Activated T-cell treated with anti-CD3 and anti-CD28 coated beads, Interleukin-2, amount 50 U/mL, for 24 hours (primary cell): Measurements from ENCODE around the gene ZNF423.

ENCODE experiments used
- DNase-seq: peaks from one replicate; pipeline ENCODE4 v3.0.0-alpha.2; 2020
- H3K27ac Mint-ChIP-seq: 2 replicates; pipeline ENCODE4 v1.8.0; 2020; ENCODE audit warnings: mild to moderate bottlenecking, mixed read lengths
- H3K27me3 Mint-ChIP-seq: 2 replicates; pipeline ENCODE4 v1.8.0; 2020; ENCODE audit warnings: mixed read lengths
- H3K36me3 Mint-ChIP-seq: 2 replicates; pipeline ENCODE4 v1.8.0; 2020; ENCODE audit warnings: low read depth, mixed read lengths
- H3K4me1 Mint-ChIP-seq: 2 replicates; pipeline ENCODE4 v1.8.0; 2020; ENCODE audit warnings: low read depth, mixed read lengths
- H3K4me3 Mint-ChIP-seq: 2 replicates; pipeline ENCODE4 v1.8.0; 2020; ENCODE audit warnings: mild to moderate bottlenecking, moderate library complexity, mixed read lengths
- H3K9me3 Mint-ChIP-seq: 2 replicates; pipeline ENCODE4 v1.8.0; 2020; ENCODE audit warnings: mixed read lengths

Gene ZNF423

DNA sequence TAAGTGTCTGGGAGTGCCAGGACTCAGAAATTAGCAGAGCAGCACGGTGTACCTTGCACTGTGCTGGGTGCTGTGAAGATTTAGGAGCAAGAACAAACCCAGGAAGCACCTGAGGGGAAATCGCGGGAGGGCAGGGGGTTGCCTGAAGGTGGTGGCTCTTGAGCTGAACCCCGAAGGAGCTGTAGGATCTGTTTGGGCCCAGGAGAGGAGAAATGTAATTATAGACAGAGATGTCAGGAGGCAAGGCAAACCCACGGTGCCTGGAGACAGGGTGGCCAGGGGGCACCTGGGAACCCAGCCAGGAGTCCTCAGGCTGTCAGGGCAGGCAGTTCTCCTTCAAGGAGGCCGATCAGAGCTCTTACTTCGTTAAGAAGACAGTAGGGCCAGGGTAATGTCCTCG is 373.2 kb downstream of the ZNF423 start:
- no peak overlapping the region for H3K27ac Mint-ChIP-seq
- peaks cover 4% of the 10 kb centered on the region for H3K4me1 Mint-ChIP-seq
- H3K27me3 Mint-ChIP-seq, result peaks cover 8% of the 10 kb centered on the region
- peak; percentile 3 for DNase-seq
- no peaks in the 10 kb centered on the region for H3K9me3 Mint-ChIP-seq
- no peaks in the 10 kb centered on the region for H3K36me3 Mint-ChIP-seq
- H3K4me3 Mint-ChIP-seq, result no peak overlapping the region

DNA sequence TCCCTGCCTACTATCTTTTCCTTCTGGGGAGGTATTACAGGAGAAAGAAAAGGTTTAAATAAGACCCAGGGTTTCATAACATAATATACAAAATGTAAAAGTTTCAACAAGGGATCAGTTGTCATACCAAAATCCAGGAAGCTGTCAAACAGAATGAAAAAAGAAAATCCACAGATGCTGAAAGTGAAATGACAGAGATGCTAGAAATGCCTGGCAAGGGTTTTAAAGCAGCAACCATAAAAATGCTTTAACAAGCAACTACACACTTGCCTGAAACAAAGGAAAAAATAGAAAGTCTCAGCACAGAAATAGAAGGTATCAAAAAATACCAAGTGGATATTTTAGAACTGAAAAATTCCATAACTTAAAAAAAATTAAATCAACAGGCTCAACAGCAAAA is 377.3 kb downstream of the ZNF423 start:
- DNase-seq, result no peak
- H3K4me1 Mint-ChIP-seq, result no peaks in the 10 kb centered on the region
- H3K27me3 Mint-ChIP-seq, result peaks cover 8% of the 10 kb centered on the region
- H3K27ac Mint-ChIP-seq, result no peak overlapping the region
- H3K9me3 Mint-ChIP-seq, result no peaks in the 10 kb centered on the region
- no peaks in the 10 kb centered on the region for H3K36me3 Mint-ChIP-seq
- H3K4me3 Mint-ChIP-seq, result no peak overlapping the region

DNA sequence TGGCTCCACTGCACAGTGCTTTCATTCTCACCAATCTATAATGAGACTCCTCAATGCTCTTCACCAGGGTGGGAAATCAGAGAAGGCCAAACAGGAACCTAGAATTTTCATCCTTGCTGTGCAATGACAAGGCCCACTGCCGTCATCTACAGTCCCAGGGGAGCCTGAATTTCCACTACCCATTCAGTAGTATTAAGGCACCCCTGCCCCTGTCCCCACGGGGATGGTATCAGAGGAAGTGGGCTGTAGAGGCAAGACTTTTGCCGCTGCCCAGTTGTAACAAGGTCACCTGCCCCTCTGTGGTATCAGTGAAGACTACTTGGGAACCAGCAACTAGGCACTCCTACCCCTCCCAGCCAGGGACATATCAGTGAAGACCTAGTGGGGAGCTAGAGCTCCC is 377.8 kb downstream of the ZNF423 start:
- H3K36me3 Mint-ChIP-seq, result no peaks in the 10 kb centered on the region
- H3K27ac Mint-ChIP-seq, result no peak overlapping the region
- H3K9me3 Mint-ChIP-seq, result no peaks in the 10 kb centered on the region
- no peak overlapping the region for H3K4me3 Mint-ChIP-seq
- peaks cover 6% of the 10 kb centered on the region for H3K27me3 Mint-ChIP-seq
- H3K4me1 Mint-ChIP-seq, result no peaks in the 10 kb centered on the region
- no peak for DNase-seq

DNA sequence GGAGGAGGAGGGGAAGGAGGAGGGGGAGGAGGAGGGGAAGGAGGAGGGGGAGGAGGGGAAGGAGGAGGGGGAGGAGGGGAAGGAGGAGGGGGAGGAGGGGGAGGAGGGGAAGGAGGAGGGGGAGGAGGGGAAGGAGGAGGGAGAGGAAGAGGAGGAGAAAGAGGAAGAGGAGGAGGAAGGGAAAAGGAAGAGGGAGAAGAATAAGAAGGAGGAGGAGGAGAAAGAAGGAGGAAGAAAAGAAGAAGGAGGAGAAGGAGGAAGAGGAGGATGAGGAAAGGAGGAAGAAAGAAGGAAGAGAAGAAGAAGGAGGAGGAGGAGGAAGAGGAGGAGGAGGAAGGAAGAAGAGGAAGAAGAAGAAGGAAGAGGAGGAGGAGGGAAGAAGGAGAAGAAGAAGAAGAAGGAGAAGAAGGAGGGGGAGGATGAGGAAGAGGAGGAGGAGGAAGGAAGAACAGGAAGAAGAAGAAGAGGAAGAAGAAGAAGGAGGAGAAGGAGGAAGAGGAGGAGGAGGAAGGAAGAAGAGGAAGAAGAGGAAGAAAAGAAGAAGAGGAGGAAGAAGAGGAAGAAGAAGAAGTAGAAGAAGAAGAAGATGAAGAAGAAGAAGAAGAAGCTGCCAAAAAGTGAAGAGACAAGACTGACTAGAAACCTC is 378.5 kb downstream of the ZNF423 start:
- no peak overlapping the region for H3K27ac Mint-ChIP-seq
- no peaks in the 10 kb centered on the region for H3K36me3 Mint-ChIP-seq
- no peak for DNase-seq
- no peak overlapping the region for H3K4me3 Mint-ChIP-seq
- H3K4me1 Mint-ChIP-seq, result no peaks in the 10 kb centered on the region
- H3K27me3 Mint-ChIP-seq, result no peaks in the 10 kb centered on the region
- H3K9me3 Mint-ChIP-seq, result no peaks in the 10 kb centered on the region

DNA sequence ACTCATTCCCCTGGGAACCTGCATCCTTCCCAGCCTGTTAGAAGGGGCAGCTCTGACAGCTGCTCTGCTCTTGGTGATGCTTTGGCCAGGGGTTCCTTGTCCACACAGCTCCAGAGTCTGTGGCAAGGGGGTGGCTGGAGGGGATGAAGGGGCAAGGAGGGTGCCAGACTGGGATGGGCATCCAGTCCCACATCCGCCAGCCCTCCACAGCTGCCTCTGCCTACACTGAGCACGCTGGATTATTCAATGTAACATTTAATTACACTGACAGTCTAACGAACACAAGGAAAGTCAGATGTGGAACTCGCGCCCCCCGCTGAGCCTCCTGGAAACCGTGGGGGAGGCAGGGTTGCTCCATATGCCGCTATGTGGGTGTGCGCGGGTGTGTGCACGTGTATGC is 381.2 kb downstream of the ZNF423 start:
- H3K9me3 Mint-ChIP-seq, result no peaks in the 10 kb centered on the region
- no peaks in the 10 kb centered on the region for H3K27me3 Mint-ChIP-seq

DNA sequence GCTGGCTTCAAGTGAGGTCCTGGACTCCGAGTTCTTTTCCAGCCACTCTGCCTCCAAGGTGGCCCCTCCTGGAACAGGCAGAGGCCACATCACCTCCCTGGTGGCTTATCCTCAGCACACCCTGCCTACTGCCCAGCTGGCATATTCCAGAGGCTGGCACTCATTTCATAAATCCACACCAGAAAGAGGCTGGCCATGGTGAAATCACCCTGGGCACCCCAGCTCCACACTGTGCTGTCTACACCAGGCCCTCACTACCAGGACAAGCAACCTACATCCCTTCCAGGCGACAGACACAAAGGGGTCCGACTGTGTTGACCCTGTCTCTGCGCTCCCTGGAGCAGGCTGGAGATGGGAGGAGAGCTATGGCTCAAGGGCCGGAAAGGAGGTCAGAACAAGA is 382.1 kb downstream of the ZNF423 start:
- Mint-ChIP-seq H3K27ac (no peak overlapping the region), H3K4me1 (no peaks in the 10 kb centered on the region), H3K27me3 (no peaks in the 10 kb centered on the region), H3K9me3 (no peaks in the 10 kb centered on the region), H3K4me3 (no peak overlapping the region), H3K36me3 (no peaks in the 10 kb centered on the region)
- DNase-seq, result peak; percentile 23

More for the DNA sequence above, 381.2 kb downstream of the ZNF423 start:
- Mint-ChIP-seq H3K36me3 (no peaks in the 10 kb centered on the region), H3K4me1 (no peaks in the 10 kb centered on the region), H3K27ac (no peak overlapping the region), H3K4me3 (no peak overlapping the region)
- DNase-seq, result no peak

DNA sequence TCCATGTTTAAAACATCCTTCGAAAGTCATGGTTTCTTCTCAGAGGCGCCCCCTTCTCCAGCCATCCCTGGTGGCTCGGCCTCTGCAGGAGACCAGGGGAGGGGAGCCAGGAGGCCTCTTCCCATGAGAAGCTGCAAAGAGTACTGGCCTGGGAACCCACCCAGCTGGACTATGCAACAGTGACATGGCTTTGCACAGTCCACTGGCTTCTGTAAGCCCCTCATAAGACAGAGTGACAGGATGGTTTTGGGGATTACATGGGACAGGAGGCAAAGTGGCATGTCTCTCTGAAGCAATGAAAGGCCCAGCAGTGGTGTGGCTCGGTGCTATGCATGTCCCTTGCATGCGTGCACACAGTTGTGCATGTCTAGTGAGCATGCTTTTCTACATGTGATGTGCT is 382.8 kb downstream of the ZNF423 start:
- DNase-seq, result peak; percentile 15
- no peaks in the 10 kb centered on the region for H3K9me3 Mint-ChIP-seq
- H3K27ac Mint-ChIP-seq, result no peak overlapping the region
- no peaks in the 10 kb centered on the region for H3K27me3 Mint-ChIP-seq
- H3K4me3 Mint-ChIP-seq, result no peak overlapping the region
- no peaks in the 10 kb centered on the region for H3K36me3 Mint-ChIP-seq
- H3K4me1 Mint-ChIP-seq, result no peaks in the 10 kb centered on the region

DNA sequence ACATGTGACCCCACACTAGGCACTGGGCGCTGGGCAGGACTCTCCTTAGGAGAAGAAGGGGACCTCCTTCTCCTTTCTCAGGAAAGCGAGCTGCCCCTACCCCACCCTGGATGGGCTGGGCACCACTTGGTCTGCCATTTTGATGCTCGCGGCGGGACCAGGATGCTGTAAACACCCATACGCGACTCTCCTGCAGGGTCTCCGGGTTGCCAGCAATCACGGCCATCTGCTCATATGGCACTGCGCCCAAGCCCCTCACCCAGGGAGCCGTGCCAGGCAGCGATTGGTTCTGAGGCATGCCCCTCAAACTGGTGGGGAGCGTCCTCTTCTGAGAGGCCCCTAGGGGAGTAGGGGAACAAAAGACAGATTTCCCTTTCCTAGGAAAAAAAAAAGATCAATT is 383.3 kb downstream of the ZNF423 start:
- no peak overlapping the region for H3K4me3 Mint-ChIP-seq
- H3K4me1 Mint-ChIP-seq, result no peaks in the 10 kb centered on the region
- H3K9me3 Mint-ChIP-seq, result no peaks in the 10 kb centered on the region
- DNase-seq, result no peak
- H3K36me3 Mint-ChIP-seq, result no peaks in the 10 kb centered on the region
- no peaks in the 10 kb centered on the region for H3K27me3 Mint-ChIP-seq
- H3K27ac Mint-ChIP-seq, result no peak overlapping the region

DNA sequence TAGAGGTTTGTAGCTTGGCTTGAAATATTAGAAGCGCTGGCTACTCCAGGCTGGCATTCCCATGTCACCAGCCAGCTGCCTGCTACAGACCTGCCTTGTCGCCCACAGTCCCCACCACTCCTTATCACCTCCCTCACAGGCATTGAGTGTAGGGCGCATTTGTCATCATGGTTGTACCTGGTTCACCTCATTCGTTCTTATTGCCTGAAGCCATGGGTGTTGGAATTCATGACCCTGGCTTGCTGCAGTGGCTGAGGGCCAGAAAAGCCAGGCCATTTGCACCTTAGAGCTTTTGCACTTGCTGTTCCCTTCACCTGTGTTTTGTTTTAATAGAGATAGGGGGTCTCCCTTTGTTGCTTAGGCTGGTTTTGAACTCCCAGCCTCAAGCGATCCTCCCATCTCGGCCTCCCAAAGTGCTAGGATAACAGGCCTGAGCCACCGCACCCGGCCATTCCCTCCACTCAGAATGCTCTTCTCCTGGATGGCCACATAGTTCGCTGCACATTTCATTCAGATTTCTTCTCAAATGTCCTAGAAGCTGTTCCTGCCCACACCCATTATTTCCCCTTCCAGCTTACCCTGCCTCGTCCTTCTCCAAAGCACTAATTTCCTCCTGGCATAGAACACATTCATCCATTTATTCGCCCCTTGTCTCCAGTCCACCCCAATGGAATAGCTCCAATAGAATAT is 384.7 kb downstream of the ZNF423 start:
- H3K4me3 Mint-ChIP-seq, result no peak overlapping the region
- DNase-seq, result no peak
- peaks cover under 1% of the 10 kb centered on the region for H3K4me1 Mint-ChIP-seq
- H3K36me3 Mint-ChIP-seq, result no peaks in the 10 kb centered on the region
- no peak overlapping the region for H3K27ac Mint-ChIP-seq
- H3K27me3 Mint-ChIP-seq, result no peaks in the 10 kb centered on the region
- H3K9me3 Mint-ChIP-seq, result no peaks in the 10 kb centered on the region

DNA sequence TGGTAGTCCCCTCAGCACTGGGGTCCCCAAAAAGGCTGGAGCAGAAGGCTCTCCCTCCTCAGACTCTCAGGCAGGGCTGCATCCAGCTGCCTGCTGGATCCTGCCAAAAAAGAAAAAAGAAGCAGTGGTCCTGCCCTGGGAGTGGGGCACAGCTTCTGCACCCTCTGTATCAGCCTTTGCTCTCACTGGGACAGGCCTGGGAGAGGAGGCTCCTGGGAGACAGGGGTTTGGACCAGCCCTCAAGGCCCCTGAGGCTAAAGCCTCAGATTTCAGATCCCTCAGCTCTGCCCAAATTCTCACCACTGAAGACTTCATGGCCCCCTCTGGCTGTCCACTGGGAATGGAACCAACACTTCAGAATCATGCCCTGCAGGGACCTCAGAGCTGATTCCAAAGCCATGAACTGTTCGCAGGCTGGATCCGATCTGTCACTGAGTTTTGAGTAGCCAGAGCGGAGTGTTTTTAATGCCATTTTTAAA is 385.4 kb downstream of the ZNF423 start:
- Mint-ChIP-seq H3K4me1 (peaks cover 2% of the 10 kb centered on the region), H3K27ac (no peak overlapping the region), H3K4me3 (no peak overlapping the region), H3K27me3 (no peaks in the 10 kb centered on the region), H3K36me3 (no peaks in the 10 kb centered on the region), H3K9me3 (no peaks in the 10 kb centered on the region)
- no peak for DNase-seq

DNA sequence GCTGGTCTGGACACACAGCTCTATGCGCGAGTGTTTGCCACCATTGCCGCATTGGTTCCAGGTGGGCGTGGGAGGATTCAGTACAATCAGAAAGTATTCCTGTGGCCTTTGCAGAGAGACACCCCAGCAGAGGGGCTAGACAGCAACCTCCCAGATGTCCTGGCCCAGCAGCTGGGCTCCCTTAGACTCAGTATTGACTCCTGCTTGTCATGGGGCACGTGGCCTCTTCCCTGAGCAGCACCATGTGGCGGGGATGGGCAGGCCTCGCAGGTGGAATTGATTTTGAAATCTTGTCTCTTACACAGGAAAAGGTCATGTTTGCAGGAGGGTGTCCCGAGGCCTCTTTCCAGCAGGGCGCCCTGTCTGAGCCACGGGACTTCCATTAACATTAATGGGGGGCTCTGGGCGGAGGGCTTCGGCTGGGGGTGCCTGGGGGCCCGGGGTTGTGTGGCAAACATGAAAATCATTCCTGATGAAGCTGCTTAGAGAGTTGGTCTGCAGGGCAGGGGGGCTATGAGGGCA is 385.9 kb downstream of the ZNF423 start:
- DNase-seq, result peak; percentile 13

DNA sequence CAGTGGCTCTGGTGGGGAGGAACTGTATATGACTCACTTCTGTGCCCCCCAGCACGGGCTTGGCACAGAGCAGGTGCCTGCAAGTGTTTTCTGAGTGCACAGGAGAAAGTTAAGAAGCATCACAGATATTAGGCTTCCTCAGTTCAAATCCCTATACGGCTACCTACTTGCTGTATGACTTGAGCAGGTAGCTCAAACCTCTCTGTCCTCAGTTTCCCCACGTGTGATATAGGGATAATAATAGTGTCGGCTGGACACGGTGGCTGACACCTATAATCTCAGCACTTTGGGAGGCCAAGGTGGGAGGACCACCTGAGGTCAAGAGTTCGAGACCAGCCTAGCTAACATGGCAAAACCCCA is 386.6 kb downstream of the ZNF423 start:
- Mint-ChIP-seq H3K27ac (no peak overlapping the region), H3K27me3 (no peaks in the 10 kb centered on the region), H3K4me3 (no peak overlapping the region), H3K9me3 (no peaks in the 10 kb centered on the region), H3K36me3 (no peaks in the 10 kb centered on the region), H3K4me1 (peaks cover 11% of the 10 kb centered on the region)
- DNase-seq, result no peak

More for the DNA sequence above, 385.9 kb downstream of the ZNF423 start:
- Mint-ChIP-seq H3K36me3 (no peaks in the 10 kb centered on the region), H3K27ac (no peak overlapping the region), H3K27me3 (no peaks in the 10 kb centered on the region), H3K4me3 (no peak overlapping the region), H3K4me1 (peaks cover 6% of the 10 kb centered on the region), H3K9me3 (no peaks in the 10 kb centered on the region)

DNA sequence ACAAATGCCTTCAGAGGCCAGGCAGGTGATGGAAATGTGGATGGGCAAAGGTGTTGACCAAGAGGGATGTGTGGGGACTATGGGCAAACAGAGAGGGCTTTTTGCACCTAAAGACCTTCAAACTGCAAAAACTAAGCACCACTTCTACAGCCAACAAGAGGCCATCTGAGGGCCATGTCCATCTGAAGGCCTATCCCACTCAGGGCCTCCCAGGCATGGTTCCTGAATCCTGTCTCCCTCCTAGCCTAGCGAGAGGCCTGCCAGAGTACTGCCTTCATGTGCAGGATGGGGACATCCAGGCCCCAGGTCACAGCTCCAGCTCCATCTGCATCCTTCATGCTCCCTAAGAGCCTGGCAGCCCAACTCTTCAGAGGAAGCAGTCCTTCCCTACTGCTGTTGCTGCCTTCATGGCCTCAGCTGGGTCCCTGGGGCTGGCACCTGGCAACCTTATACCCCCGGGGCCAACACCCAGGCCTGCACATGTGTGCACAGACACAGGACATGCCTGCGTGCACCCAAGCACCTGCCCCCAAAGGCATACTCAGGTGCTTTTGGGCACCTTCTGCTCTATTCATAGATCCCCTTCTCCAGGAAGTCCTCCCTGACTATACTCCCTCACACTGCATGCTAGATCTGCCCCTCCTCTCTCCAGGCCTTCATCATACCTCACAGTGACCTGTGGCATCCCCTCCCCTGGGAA is 387.2 kb downstream of the ZNF423 start:
- Mint-ChIP-seq H3K4me1 (peaks cover 17% of the 10 kb centered on the region), H3K9me3 (no peaks in the 10 kb centered on the region), H3K27ac (no peak overlapping the region), H3K36me3 (no peaks in the 10 kb centered on the region), H3K27me3 (no peaks in the 10 kb centered on the region), H3K4me3 (no peak overlapping the region)
- peak; percentile 7 for DNase-seq

DNA sequence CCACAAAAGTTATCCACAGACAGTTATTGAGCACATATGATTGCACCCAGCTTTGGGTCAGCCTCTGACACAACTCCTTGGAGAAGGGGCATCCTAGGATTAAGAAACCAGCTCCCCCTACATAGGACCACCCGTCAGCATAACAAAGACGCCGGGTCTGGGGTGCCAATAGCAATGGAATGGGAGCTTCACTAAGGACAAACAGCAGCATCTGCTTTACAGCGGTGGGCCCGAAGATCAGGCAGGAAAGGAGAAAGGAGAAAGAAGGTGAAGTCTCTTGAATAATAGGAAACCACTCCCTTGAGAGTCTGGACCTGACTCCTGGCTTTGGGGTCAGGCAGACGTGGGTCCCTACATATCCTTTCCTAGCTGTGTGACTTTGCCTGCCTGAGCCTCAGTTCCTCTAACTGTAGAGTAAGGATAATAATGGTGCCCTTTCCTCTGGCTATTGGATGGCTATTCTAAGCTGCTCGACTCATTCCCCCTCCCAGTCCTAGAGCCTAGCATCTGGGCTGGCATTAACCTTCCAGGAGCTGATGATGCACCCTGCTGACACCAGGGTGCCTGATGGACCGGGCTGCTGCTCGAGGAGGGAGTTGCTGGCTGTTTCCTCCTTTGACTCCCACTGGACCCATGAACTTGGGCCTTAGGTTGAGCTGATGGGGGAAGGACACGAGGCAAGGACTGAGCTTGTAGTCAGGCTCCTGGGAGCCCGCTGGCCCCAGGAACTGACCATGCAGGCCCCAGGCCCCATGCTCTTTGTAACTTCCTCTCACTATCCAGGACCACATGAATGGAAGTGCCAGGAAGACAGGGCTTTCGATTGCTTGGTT is 388.2 kb downstream of the ZNF423 start:
- Mint-ChIP-seq H3K27ac (no peak overlapping the region), H3K36me3 (no peaks in the 10 kb centered on the region), H3K4me1 (peaks cover 27% of the 10 kb centered on the region), H3K4me3 (no peak overlapping the region), H3K27me3 (no peaks in the 10 kb centered on the region), H3K9me3 (no peaks in the 10 kb centered on the region)
- peak; percentile 12 for DNase-seq
